Measurements from ENCODE around the gene VILL.

GRCh38 chr3:37946531-37946889 lies 44.1 kb upstream of the VILL start:
- TF ChIP-seq GATA3 (IDR thresholded peaks at IDR 0.05; ENCODE audit: low read depth, low read length) (no peak), GATA2 (IDR thresholded peaks at IDR 0.05; ENCODE audit: low read depth, low read length) (no peak)

Measured in SH-SY5Y (cell line).